Vagina (tissue), 2 donors: ENCODE measurements around the gene EIPR1.

Source experiments
- POLR2A ChIP-seq, 2 donors: fragments of 450-650 bp; IDR thresholded peaks; one replicate each; pipeline ENCODE4 v1.6.1; 2017; ENCODE audit warnings: antibody characterized with exemption in 2 of 2, mild to moderate bottlenecking in 2 of 2, moderate library complexity in 2 of 2
- POLR2AphosphoS5 ChIP-seq, 2 donors: sonication (generic); formaldehyde crosslinking; IDR thresholded peaks; one replicate each; pipeline ENCODE4 v1.9.0; 2017; ENCODE audit warnings: antibody characterized with exemption in 2 of 2, mild to moderate bottlenecking in 2 of 2, low read depth in 1 of 2; ENCODE audit not compliant: insufficient read depth in 1 of 2
- TF ChIP-seq, protein P1 (sequence below), 3 experiments: fragments of 450-650 bp in 2 of 3; fragments of 200-600 bp in 1 of 3; sonication (generic) in 1 of 3; IDR thresholded peaks; one replicate each; pipeline ENCODE4 v1.5.1; 2017 to 2019; ENCODE audit warnings: antibody characterized with exemption in 3 of 3, mild to moderate bottlenecking in 2 of 3, moderate library complexity in 2 of 3

DNA sequence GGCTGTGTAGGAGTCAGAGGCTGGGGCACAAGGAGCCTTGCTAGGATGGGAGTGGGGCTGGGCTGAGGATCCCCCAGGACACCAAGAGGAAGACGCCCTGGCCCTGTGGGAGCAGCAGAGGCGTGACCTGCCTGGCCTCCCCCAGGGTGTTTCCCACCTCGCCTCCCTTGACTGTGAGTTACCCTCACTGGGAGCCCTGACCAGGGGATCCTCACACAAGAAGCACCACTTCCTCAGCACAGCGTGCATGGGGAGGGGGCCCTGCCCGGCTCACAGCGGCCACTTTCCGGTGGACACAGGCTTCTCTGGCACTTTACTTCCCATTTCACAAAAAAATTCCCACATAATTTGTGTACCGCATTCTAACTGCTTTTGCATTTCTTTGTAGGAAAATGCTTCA, 187.7 kb downstream of the EIPR1 start:
- TF ChIP-seq, protein P1, sequence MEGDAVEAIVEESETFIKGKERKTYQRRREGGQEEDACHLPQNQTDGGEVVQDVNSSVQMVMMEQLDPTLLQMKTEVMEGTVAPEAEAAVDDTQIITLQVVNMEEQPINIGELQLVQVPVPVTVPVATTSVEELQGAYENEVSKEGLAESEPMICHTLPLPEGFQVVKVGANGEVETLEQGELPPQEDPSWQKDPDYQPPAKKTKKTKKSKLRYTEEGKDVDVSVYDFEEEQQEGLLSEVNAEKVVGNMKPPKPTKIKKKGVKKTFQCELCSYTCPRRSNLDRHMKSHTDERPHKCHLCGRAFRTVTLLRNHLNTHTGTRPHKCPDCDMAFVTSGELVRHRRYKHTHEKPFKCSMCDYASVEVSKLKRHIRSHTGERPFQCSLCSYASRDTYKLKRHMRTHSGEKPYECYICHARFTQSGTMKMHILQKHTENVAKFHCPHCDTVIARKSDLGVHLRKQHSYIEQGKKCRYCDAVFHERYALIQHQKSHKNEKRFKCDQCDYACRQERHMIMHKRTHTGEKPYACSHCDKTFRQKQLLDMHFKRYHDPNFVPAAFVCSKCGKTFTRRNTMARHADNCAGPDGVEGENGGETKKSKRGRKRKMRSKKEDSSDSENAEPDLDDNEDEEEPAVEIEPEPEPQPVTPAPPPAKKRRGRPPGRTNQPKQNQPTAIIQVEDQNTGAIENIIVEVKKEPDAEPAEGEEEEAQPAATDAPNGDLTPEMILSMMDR (IDR thresholded peaks at IDR 0.05) = no peak
- TF ChIP-seq POLR2A (IDR thresholded peaks at IDR 0.05) = no peak
- no peak for TF ChIP-seq POLR2AphosphoS5 (IDR thresholded peaks at IDR 0.05; ENCODE audit: insufficient read depth in 1 of 2, low read depth in 1 of 2)
